ENCODE data around the gene GTF2A2.
"Not testable (repeated sequence)": the region's sequence is repeated elsewhere in the genome, so short reads cannot be mapped to it uniquely, and the experiment has no call there.

GTF2A2 gene

GRCh38 chr15:59656897-59657634 is at the start of gene GTF2A2:
Gene GTF2A2, minus strand, starts transcription at chr15:59657515. Its CDS starts 5,238 bp downstream, at chr15:59652277.
- peak; percentile 95 for DNase-seq (ENCODE audit: low spot score)

- DNase-seq (ENCODE audit: low spot score) = no peak
Observed at GRCh38 chr15:59703979-59704796, 46.9 kb upstream of the GTF2A2 start.

GRCh38 chr15:59702351-59702750 is 45.0 kb upstream of the GTF2A2 start:
- DNase-seq (ENCODE audit: low spot score) = no peak

- DNase-seq (ENCODE audit: low spot score) = no peak
Observed at GRCh38 chr15:59701880-59702279, 44.6 kb upstream of the GTF2A2 start.

GRCh38 chr15:59699810-59700431 is 42.6 kb upstream of the GTF2A2 start:
- peak; percentile 36 for DNase-seq (ENCODE audit: low spot score)

GRCh38 chr15:59698065-59698464 is 40.8 kb upstream of the GTF2A2 start:
- DNase-seq (ENCODE audit: low spot score) = not testable (repeated sequence)

- DNase-seq (ENCODE audit: low spot score) = no peak
Observed at GRCh38 chr15:59696332-59696731, 39.0 kb upstream of the GTF2A2 start.

- no peak for DNase-seq (ENCODE audit: low spot score)
Observed at GRCh38 chr15:59694779-59695178, 37.5 kb upstream of the GTF2A2 start.

GRCh38 chr15:59691194-59691805 is 34.0 kb upstream of the GTF2A2 start:
- peak; percentile 49 for DNase-seq (ENCODE audit: low spot score)

GRCh38 chr15:59689626-59690236 is 32.4 kb upstream of the GTF2A2 start:
- peak; percentile 82 for DNase-seq (ENCODE audit: low spot score)

- DNase-seq (ENCODE audit: low spot score) = peak; percentile 97
Observed at GRCh38 chr15:59688782-59689625, 31.7 kb upstream of the GTF2A2 start, which contains the start of gene BNIP2. Gene BNIP2, minus strand, starts transcription at chr15:59689320. Its CDS starts 6,863 bp downstream, at chr15:59682457.

- DNase-seq (ENCODE audit: low spot score) = no peak
Observed at GRCh38 chr15:59688423-59688781, 31.1 kb upstream of the GTF2A2 start.

- DNase-seq (ENCODE audit: low spot score) = peak; percentile 37
Observed at GRCh38 chr15:59687836-59688235, 30.5 kb upstream of the GTF2A2 start.

GRCh38 chr15:59686389-59686788 is 29.1 kb upstream of the GTF2A2 start:
- DNase-seq (ENCODE audit: low spot score) = no peak

- peak; percentile 23 for DNase-seq (ENCODE audit: low spot score)
Observed at GRCh38 chr15:59685737-59686297, 28.5 kb upstream of the GTF2A2 start.

GRCh38 chr15:59680870-59681269 is 23.6 kb upstream of the GTF2A2 start:
- DNase-seq (ENCODE audit: low spot score) = no peak

- no peak for DNase-seq (ENCODE audit: low spot score)
Observed at GRCh38 chr15:59680346-59680745, 23.0 kb upstream of the GTF2A2 start.

GRCh38 chr15:59678620-59679019 is 21.3 kb upstream of the GTF2A2 start:
- DNase-seq (ENCODE audit: low spot score) = no peak

GRCh38 chr15:59678172-59678571 is 20.9 kb upstream of the GTF2A2 start:
- DNase-seq (ENCODE audit: low spot score) = no peak

- no peak for DNase-seq (ENCODE audit: low spot score)
Observed at GRCh38 chr15:59676565-59676964, 19.2 kb upstream of the GTF2A2 start.
